NCI-H1105 (cell line): ENCODE results near the gene DYDC2.
A peak's percentile ranks its signal among the peaks of the same experiment; 100 is the strongest.

Experiments
- DNase-seq: peaks from one replicate; lab custom pipeline; 2025; lab: John Stamatoyannopoulos, UW

The DYDC2 gene

DNA sequence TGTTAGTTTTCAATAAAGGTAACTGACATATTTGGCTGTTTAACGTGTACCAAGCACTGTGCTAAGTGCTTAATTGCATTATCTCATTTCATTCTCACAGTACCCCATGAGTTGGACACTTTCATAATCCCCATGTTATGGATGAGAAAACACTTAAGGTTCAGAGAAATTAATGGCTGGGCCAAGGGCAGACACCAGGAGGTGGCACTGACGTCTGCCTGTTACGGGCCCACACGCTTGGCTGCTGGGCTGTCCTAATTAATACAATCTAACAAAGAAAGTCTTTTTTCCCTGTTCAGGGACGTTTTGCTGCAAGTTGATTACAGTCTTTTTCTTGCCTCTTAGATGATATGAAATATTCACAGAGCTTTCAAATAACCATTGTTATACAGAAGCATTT is 16.1 kb downstream of the DYDC2 start:
- no peak for DNase-seq

DNA sequence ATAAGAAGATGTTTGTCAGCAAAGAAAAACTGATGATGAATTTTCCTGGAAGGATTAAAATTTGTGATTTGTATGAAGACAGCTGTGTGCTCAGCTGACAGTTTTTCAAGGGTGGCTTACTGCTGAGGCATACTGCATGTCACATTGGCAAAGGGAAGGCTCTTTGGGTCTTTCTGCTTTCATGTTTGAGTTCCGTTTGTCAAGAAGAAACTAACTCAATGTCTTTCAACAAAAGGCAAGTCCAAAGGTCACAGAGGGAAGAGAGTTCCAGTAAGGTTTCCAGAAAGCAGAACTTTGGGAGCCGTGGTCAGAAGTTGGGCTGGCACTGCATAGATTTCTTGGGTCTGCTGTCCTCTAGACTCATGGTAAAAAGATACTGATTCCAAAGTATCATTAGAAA is 16.9 kb downstream of the DYDC2 start:
- DNase-seq, result no peak

DNA sequence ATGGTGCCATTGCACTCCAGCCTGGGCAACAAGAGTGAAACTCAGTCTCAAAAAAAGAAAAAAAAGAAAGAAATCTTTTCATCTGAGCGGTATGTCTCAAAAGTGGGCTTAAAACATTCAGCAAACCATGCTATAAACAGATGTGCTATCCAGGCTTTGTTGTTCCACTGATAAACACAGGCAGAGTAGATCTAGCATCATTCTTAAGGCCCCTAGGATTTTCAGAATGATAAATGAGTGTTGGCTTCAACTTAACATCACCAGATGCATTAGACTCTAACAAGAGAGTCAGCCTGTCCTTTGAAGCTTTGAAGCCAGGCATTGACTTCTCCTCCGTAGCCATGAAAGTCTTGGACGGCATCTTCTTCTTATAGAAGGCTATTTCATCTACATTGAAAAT is 23.1 kb downstream of the DYDC2 start:
- no peak for DNase-seq

DNA sequence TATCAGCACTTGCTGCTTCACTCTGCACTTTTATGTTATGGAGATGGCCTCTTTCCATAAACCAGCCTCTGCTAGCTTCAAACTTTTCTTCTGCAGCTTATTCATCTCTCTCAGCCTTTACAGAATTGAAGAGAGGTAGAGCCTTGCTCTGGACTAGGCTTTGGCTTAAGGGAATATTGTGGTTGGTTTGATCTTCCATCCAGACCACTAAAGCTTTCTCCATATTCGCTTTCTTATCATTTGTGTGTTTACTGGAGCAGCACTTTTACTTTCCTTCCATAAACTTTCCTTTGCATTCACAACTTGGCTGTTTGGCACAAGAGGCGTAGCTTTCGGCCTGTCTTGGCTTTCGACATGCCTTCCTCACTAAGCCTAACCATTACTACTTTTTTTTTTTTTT is 23.6 kb downstream of the DYDC2 start:
- no peak for DNase-seq

DNA sequence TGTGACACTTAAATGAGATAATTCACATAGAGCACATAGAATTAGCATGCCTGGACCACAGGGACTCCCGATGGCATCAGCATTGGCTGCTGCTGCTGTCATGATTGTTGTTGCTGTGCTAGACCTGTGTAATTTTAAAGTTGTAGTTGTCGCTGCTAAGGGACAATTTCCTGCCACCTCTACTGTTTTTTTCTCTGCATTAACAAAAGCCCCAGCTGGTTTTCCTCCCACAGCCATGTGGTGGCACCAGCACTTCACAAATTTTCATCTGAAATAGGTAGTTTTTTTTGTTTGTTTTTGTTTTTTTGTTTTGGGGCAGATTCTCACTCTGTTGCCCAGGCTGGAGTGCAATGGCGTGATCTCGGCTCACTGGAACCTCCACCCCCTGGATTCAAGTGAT is 26.4 kb downstream of the DYDC2 start:
- DNase-seq, result no peak

DNA sequence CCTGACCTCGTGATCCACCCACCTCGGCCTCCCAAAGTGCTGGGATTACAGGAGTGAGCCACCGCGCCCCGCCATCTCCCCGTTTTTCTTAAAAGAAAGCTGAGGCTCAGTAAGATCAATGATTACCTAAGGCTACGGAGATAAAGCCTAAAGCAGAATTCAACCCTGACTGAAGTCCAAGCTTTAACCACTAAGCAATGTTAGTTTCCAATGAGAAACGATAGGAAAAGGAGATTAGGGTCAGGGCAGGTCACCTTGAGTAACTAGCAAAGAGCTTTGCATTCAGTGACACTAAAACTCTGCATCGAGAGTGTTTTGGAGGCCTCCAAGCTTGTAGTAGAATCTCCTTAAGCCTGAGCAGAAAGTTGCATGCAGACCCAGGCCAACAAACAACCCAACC is 34.2 kb downstream of the DYDC2 start:
- no peak for DNase-seq

DNA sequence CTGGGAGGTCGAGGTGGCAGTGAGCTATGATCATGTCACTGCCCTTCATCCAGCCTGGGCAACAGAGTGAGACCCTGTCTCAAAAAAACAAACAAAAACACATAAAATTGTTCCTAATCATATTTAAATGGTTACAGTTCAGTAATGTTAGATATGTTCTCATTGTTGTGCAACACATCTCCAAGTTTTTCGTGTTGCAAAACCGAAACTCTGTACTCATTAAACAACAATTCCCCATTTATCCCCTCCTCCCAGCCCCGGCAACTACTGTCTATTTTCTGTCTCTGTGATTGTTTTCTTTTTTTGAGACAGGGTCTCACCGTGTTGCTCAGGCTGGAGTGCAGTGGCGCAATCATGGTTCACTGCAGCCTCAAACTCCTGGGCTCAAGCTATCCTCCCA is 35.7 kb downstream of the DYDC2 start:
- no peak for DNase-seq

DNA sequence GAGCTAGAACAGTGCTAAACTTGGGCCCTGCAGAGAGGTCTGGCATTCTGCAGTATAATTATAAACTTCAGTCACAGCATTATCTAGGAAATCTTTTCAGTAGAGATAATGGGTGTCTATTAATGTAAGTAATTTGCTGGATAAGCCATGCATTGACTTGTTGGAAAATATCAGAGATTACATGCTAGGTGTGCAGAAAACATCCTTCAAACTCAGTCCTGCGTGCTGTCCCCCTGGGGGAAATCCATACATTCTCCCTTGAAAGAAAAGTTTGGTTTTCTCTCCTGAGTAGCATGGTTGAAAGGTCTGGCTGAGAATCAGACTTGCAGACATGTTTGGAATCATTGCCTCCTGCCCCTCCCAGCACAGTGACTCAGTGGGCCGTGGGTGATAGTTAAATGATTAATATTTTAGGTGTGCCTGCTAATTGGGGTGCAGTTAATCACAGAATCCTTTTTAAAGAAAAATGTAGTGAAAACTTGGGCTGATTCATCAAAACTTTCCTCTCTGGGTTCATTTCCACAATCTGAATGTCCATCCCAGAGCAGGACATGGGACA is 37.9 kb downstream of the DYDC2 start:
- DNase-seq, result no peak

DNA sequence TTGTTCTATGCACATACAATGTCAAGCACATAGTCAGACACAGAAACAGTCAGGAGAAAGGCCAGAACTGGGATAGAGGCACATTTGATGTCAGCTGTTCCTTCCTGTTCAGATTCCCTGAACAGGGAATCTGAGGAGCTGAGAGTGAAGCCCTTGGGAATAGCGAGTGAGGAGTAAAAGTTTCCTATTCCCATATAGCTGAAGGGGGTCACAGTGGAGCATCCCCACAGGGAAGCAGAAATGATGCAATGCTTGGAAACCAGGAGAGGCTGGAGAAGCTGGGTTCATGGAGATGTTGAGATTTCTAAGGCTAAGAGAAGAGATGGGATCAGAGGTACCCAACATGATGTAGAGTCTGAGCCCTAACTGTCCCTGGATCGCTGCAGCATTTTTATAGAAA is 40.4 kb downstream of the DYDC2 start:
- no peak for DNase-seq

DNA sequence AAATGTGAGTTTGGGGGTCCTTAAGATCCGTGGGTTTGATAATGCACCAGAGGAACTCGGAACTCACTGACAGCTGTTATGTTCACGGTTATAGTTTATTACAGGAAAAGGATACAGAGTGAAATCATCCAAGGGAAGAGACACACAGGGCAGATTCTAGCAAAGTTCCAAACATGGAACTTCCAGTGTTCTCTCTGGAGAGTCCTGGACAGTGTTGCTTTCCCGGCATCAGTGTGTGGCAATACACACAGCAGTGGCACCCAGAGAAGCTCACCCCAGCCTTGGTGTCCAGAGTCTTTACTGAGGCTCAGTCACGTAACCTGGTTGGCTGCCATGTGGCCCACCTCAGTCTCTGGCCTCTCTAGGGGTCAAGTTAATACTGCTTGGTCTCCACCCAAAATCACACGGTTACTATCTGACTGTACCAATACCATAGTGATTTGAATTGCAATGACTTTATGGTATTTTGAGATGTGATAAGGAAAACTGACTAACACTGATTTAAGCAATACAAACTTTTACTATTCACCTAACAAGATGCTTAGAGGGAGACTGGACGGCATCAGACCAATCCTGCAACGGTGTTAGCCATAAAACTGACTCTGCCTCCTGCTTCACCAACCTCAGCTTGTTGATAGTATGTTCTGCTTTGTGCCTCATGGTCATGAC is 43.7 kb downstream of the DYDC2 start:
- DNase-seq, result no peak

DNA sequence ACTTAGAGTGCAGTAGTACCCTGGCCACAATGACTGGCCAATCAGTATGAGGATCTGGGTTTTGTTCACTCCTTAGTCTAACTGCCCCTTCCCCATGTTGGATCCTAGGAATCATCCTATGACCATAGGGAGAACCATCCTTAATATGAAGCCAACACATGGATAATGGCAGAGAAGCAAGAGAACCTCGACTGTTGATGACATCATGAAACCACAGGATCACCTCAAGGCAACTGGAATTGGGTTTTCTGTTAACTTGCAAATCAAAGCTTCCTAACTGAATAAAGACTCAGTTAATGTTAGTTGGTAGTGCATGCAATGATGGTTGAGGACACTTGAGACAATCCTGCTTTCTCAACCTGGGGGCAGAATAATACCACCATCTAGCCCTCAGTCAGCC is 48.5 kb downstream of the DYDC2 start:
- no peak for DNase-seq

DNA sequence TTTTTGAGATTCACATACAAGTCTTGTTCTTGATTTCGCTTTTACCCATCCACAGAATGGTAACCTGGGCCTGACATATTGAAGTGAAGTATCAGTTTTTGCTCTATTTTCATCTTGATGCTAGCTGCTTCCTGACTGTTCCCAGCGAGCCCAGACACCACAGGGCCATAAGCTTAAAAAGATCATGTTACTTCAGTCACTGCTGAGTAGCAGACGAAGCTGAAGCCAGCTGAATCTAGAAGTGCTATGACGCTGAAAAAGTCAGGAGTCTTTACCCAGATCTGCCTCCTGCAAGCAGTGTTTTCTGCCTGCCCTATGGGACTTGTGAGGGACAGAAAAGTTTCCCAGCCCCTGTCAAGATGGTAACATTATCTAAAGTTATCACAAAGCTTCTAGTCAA is 49.0 kb downstream of the DYDC2 start:
- no peak for DNase-seq

DNA sequence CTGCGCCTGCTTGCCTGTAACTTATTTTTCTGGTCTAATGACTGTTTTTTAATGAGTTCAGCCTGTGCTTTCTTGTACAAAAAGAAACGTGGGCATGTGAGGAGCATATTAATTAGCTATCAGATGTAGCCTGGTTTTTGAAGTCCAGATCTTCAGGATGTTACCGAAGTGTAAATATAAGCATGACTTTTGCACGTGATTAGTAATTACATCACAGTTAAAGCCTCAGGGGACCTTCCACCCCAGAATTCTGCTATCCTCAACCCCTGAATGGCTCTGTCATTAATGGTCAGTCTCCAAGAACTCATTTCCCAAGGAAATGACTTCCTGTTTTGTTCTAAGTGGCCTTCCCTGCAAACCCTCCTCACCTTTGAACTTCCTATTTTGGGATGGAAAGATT is 49.6 kb downstream of the DYDC2 start:
- no peak for DNase-seq

DNA sequence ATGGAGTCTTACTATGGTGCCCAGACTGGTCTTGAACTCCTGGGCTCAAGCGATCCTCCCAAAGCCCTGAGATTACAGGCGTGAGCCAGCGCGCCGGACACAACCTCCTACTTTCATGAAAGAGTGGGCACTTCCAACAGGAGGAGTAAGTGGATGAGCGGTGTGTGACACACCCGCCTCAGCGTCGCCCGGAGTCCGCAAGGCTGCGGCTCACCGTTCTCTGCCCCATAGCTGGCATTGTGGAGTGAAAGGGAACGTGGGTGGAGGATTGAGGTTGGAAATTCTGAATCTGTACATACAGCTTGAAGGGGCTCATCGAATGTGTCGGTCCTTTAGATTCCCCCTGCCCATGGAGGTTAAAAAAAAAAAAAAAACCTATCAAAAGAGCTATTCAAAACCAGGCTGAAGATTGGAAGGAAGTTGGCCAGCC is 51.2 kb downstream of the DYDC2 start:
- no peak for DNase-seq

DNA sequence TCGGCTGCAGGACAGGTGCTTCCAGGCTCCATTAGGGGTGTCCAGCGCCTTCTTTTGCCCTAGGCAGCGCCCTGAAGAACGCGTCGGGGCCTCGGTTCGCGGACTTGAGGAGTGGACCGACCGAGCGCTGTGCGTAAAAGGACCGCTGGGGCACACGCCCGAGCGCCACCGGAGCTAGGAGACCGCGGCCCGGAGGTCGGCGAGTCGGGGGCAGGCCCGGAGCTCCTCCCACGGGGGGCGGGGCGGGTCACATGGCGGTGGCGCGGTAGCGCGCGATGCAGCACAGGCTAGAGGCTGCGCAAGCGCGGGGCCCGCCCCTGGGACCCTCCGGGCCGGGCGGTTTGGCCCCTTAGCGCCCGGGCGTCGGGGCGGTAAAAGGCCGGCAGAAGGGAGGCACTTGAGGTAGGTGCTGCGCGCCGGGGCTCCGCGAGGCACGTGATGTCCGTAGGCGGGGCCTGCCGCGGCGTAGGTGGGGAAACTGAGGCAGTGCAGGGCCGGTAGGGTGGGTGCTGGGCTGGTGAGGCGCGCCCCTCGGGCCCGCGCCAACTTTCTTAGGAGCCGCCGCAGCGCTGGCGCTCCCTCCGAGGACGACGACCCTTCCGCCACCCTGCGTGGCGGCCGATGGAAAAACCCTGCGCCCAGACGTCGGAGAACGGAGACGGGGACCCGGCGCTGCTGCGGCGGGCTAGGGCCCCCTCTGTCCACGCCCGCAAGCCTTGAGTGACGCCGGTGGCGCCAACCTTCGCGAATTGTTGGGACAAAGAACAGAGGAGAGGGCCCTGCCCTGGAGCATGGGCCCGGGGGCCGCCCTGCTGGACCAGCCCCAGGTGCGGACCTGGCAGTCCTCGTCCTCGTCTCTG is 51.9 kb downstream of the DYDC2 start, which contains the start of gene PRXL2A:
TSS of gene PRXL2A (plus strand) at position 310 of the 860 bp plus-strand sequence. CDS start 11,917 bp downstream, outside the sequence.
- DNase-seq, result peak; percentile 81

DNA sequence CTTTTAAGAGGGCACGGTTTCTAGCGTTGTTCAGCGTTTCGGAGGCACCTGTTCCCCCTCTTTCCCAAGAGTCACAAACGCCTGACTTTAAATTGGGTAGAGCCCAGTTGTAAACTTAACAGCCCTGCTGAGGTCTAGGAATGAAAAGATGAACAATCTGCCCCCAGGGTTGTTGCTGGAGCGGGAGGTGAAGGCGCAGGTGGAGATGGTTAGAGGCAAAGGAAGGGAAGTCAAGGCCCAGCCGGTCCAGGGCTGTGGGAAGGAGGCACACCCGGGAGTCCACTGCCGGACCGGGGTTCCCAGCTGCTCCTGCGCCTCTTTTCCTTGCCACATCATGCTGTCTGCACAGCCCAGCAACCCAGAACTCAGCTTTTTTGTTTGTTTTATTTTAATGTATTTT is 52.5 kb downstream of the DYDC2 start:
- no peak for DNase-seq

DNA sequence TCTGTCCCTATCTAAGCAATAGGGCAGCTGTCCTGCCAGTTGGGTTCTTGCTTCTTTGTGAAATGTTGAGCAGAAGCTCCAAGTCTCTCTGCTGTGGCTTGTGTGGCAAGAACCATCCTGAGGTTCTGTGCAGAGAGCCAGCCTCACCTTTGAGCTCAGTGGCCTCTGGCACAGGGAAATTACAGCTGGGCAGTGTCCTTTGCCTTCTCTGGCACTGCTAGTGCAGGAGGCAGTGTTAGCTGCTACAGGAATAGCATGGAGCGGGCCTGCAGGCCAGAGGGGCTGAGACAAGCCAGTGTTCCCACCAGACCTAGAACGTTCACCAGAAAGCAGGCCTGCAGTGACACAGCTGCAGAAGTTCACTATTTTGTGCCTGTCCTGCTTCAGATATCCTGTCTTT is 53.5 kb downstream of the DYDC2 start:
- DNase-seq, result no peak

DNA sequence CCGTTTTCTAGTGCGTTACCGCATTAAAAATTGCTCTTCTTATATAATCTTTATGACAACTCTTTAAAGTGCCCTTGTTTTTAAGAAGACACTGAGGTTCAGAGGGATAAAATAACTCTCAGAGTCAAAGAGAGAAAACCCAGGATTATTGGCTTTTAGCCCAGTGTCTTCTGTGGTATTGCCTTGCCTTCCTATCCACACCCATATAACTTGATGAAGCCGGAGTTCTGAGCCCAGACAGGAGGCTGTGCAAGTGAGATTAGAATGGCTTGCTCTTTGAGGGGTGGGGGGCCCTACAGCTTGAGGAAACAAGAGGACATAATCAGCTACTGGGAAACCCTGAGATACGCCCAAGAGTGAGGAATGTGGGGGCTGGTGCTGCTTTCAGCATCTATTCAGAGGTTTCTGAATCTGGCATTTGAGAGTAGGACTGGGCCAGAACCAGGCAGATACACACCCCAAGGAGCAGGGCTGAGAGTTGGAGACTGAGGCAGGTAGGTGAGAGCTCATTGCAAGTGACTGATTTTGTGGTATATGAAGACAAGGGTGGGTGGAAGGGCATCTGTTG is 54.1 kb downstream of the DYDC2 start:
- no peak for DNase-seq

DNA sequence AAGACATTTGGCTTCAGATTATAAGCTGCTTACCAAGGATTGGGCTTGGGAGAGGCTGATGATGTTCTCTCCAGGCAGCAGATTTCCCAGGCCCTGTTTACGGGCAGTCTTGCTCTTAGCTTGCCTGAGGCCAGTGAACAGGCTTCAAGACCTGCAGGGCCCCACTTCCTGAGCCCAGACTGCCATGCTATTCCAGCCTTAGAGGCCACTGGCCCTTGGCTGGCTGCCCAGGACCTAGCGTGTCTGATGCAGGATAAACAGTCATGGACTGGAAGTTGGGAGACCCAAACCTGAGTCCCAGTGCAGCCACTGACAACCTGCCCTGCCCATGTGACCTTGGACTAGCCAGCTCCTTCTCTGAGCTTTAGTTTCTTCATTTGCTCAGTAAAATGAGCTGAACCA is 54.7 kb downstream of the DYDC2 start:
- DNase-seq, result no peak

DNA sequence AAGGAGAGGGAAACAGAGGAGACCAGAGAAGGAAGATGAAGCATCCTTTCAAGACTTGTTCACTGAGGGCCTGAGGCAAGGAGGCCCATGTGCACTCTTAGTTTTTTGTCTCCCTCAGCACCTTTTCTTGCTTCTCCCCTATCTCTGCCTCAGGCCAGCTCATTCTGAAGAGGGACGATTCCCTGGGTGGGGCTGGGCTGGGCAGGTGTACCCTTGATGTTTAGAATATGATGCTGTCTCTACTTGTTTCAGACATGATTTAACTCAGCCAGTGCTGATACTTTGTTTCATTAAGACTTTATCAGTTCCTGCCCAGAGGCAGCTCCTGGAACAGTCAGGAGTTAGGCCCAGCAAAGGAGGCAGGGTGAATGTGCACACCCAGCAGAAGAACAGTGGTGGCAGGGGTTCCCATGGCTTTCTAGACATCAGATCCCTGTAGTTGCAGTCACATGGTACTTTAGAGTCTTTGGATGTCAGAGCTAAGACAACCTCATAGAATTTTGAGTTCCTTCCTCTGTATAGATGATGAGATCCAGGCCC is 55.2 kb downstream of the DYDC2 start:
- no peak for DNase-seq

DNA sequence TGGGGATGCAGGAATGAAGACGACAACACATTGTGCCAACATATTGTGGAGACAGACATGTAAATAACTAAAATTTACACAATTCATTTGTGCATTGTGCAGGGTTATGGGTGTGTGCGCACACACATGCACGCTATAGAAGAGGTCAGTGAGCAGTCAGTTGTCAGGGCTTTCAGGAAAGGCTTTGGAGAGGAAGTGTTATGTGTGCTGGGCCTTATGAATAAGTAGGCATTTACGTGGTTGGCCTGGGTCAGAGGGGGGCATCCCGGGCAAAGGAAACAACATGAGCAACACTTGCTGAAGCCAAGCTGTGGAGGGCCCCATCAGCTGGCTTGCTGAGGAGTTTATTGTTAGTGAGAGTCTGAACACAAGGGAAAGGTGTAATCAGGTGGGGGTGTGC is 55.9 kb downstream of the DYDC2 start:
- no peak for DNase-seq

DNA sequence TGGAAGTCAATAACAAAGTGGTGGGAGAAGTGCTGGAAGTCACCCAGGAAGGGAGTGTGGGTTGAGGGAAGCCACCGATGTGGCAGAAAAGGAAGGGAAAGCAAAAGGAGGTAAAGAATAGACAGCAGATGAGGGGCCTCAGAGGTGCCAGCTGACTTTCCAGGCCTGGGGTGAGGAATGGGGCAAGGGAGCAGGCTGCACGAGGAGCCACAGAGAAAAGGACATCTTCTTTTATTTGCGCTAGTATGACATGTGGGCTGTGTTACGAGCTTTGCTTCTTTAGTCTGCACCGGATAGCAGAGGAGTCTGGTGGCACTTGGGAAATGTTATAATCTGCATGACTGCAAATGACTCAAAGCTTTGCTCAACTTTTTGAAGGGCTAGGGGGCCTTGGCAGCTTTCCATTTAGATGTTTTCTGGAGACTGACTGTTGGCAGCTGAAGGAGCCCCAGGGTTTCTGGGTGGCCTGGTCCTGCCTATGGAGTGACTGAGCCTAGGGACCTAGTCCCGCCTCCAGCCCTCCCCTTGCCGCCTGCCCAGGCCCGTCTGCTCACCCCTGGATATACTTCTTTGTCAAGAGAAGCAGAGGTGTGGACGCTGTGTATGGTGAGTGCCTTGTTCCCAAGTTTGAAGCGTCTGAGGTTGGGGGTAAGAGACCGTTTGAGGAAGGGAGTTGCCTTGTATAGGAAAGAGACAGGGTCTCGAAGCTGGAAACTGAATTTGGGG is 56.9 kb downstream of the DYDC2 start:
- no peak for DNase-seq
